Astrocyte of the spinal cord (primary cell): Measurements from ENCODE around the gene CRACR2B.

ENCODE experiments used
- DNase-seq: peaks from one replicate; pipeline ENCODE4 v3.0.0; 2011; ENCODE audit warnings: low read depth, low spot score
- H3K4me3 ChIP-seq: 2 replicates; pipeline ENCODE4 v1.5.1; 2011; ENCODE audit warnings: low read depth, mild to moderate bottlenecking, low read length, moderate library complexity
- CTCF ChIP-seq: IDR thresholded peaks from 2 replicates; pipeline ENCODE4 v1.5.1; 2012; ENCODE audit warnings: low read depth, mild to moderate bottlenecking, low read length, inconsistent platforms
- in situ Hi-C: cut with HindIII; loops from 2 replicates; pipeline ENCODE4 v1.10.0; 2017; ENCODE audit warnings: low sequenced_read_pairs

CRACR2B gene

GRCh38 chr11:850775-851763 is 23.4 kb downstream of the CRACR2B start:
- H3K4me3 ChIP-seq = peak overlapping the region; percentile 44
- no peak for DNase-seq
- in situ Hi-C loops = no loop called here
- TF ChIP-seq CTCF = peak; percentile 28

DNA sequence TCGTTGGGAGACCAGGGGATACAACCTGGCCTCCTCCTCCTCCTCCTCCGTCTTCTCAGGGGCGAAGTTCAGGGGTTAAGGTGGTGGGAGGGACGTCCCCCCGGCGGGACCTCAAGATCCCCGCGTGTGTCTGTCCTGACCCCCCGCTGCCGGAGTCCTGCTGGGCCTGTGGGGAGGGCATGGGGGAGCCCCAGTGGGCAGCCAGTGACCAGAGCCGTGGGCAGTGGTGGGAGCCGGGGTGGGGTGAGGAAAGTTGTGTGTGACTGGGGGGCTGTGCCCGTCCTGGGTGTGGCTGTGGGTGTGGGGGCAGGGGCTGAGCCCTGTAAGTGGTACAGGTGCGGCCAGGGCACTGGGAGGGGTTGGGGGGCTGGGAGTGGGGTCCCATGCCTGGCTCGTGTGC is 25.0 kb downstream of the CRACR2B start:
- no peak for DNase-seq
- H3K4me3 ChIP-seq = no peak overlapping the region
- TF ChIP-seq CTCF = no peak
- in situ Hi-C loops = no loop called here

DNA sequence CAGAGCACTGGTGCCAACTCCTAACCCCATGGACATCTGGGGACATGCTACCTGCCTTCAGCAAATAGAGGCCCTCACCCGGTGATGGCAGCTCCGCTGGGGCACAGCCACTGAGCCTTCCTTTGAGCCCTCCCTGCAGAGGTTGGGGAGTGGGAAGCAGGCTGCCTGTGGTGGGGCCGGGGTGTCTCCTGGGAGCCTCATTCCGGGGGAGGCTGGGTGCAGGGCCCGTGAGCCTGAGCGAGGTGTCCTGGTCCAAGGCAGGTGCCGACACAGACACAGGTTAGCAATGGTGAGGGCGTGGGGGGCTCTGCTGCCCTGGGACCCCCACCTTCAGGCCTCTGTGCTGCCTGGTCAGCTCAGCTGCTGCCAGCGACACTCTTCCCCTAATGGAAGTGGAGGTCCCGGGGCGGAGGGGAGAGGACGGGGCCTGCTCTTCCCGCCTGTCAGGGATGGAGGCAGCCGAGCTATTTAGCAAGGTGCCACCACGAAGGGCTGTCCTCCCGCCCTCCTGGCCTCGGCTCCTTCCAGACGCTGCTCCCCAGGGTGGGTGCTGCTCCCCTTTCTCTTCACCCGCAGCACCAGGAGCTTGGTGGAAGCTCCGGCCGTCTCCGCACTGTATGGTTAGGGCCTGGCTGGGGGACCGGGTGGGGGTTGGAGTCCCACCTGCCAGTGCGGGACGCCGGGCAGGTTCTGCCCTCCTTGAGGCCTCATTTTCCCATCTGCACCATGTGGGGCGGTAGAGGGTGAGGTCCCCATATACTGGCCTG is 26.1 kb downstream of the CRACR2B start:
- TF ChIP-seq CTCF = no peak
- H3K4me3 ChIP-seq = no peak overlapping the region
- no peak for DNase-seq
- in situ Hi-C loops = no loop called here

GRCh38 chr11:854601-855329 is 27.0 kb downstream of the CRACR2B start:
- in situ Hi-C loops = no loop called here
- TF ChIP-seq CTCF = no peak
- no peak for DNase-seq
- H3K4me3 ChIP-seq = no peak overlapping the region

DNA sequence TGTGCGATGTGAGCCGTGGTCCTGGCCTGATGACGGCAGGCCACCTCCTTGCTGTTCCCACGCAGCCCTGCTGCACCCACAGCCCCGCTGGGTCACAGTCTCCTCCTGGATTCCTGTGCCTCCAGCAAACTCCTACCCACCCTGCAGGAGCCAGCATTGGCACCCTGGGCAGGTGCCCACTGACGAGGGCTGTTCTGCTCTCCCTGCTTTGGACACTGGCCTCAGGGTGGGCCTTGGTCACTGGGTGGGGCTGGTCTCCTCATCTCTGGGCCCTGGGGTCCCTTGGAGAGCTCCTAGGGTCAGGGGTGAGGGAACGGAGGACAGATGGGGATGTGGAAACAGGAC is 27.6 kb downstream of the CRACR2B start:
- no peak for TF ChIP-seq CTCF
- H3K4me3 ChIP-seq = no peak overlapping the region
- DNase-seq = no peak
- in situ Hi-C loops = no loop called here

GRCh38 chr11:855796-856195 is 28.1 kb downstream of the CRACR2B start:
- H3K4me3 ChIP-seq = no peak overlapping the region
- in situ Hi-C loops = no loop called here
- no peak for TF ChIP-seq CTCF
- no peak for DNase-seq
